GM19324 (cell line): Measurements from ENCODE around the gene OR6P1.

Experiments
- ATAC-seq: cut with Tn5 transposase; IDR thresholded peaks from one replicate; pipeline ENCODE4 v1.9.1; 2021; ENCODE audit warnings: mild to moderate bottlenecking, moderate library complexity; ENCODE audit not compliant: unreplicated experiment, low FRiP score

Gene OR6P1

DNA sequence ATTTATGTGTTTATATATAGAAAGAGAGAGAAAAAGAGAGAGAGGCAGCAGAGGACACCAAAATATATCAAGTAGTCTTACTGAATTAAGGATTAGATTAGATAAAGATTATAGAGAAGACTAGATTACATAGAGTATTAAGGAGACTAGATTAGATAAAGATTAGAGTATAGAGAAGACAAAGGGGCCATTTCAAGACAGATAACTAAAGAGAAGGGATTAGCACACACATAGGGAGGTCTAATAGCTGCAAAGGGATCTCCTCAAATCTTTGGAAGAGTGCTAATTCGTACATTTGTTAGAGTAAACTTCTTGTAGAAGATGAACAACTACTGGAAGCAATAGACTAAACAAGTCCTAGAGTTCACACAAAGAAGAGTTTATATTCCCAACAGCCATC is 50.4 kb downstream of the OR6P1 start:
- ATAC-seq = no peak

DNA sequence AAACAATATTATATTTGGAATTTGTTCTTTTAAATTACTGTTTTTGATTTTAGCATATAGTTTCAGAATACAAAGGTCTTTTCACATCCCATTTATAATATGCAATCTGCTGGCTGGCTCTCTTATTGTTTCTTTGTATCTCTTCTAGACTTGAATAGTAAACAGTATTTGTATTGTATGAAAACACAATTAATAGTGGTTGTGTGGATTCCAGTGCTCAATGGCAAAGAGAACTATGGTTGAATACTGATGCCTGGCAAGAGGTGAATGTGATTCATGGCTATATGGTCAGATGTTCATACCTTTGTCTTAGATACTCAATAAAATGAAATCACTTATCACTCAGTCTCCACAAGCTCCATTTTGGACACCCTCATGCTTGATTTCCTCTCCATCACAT is 53.4 kb downstream of the OR6P1 start:
- no peak for ATAC-seq
